Measurements from ENCODE around the gene SIGLEC14.
A peak's percentile ranks its signal among the peaks of the same experiment; 100 is the strongest.

Gene SIGLEC14

GRCh38 chr19:51663650-51664049 lies 17.0 kb upstream of the SIGLEC14 start:
- no peak overlapping the region for H3K9ac ChIP-seq (ENCODE audit: low read length)
- H3K9me3 ChIP-seq (ENCODE audit: low read length), result no peaks in the 10 kb centered on the region
- no peak for TF ChIP-seq CTCF (IDR thresholded peaks at IDR 0.05; ENCODE audit: low read length)
- no peaks in the 10 kb centered on the region for H3F3A ChIP-seq (ENCODE audit: insufficient read depth, low read length)
- H4K20me1 ChIP-seq (ENCODE audit: insufficient read depth, low read length), result no peaks in the 10 kb centered on the region
- no peaks in the 10 kb centered on the region for H3K27me3 ChIP-seq (ENCODE audit: insufficient read depth, low read length)
- no peak overlapping the region for H2AFZ ChIP-seq (ENCODE audit: low read length)
- no peaks in the 10 kb centered on the region for H3K36me3 ChIP-seq (ENCODE audit: insufficient read depth, low read length)
- no peaks in the 10 kb centered on the region for H3K4me1 ChIP-seq (ENCODE audit: insufficient read depth, low read length, severe bottlenecking)
- H3K27ac ChIP-seq (ENCODE audit: low read depth, low read length, poor library complexity, severe bottlenecking), result no peak overlapping the region
- H3K9me2 ChIP-seq (ENCODE audit: low read depth, low read length), result no peaks in the 10 kb centered on the region
- no peak overlapping the region for H3K4me3 ChIP-seq (ENCODE audit: low read depth, low read length, poor library complexity, severe bottlenecking)
- no peak overlapping the region for H3K4me2 ChIP-seq (ENCODE audit: low read length)
- no peaks in the 10 kb centered on the region for H3K79me2 ChIP-seq (ENCODE audit: insufficient read depth, low read length)

- Histone ChIP-seq H3K36me3 (ENCODE audit: insufficient read depth, low read length) (no peaks in the 10 kb centered on the region), H2AFZ (ENCODE audit: low read length) (no peak overlapping the region), H3K4me1 (ENCODE audit: insufficient read depth, low read length, severe bottlenecking) (no peaks in the 10 kb centered on the region), H3K27ac (ENCODE audit: low read depth, low read length, poor library complexity, severe bottlenecking) (no peak overlapping the region), H4K20me1 (ENCODE audit: insufficient read depth, low read length) (no peaks in the 10 kb centered on the region), H3K79me2 (ENCODE audit: insufficient read depth, low read length) (no peaks in the 10 kb centered on the region), H3K9me3 (ENCODE audit: low read length) (no peaks in the 10 kb centered on the region), H3K9me2 (ENCODE audit: low read depth, low read length) (no peaks in the 10 kb centered on the region), H3K4me3 (ENCODE audit: low read depth, low read length, poor library complexity, severe bottlenecking) (no peak overlapping the region), H3K9ac (ENCODE audit: low read length) (no peak overlapping the region), H3F3A (ENCODE audit: insufficient read depth, low read length) (no peaks in the 10 kb centered on the region), H3K27me3 (ENCODE audit: insufficient read depth, low read length) (no peaks in the 10 kb centered on the region), H3K4me2 (ENCODE audit: low read length) (no peak overlapping the region)
- peak; percentile 50 for TF ChIP-seq CTCF (IDR thresholded peaks at IDR 0.05; ENCODE audit: low read length)
- TF ChIP-seq EZH2 (IDR thresholded peaks at IDR 0.05; ENCODE audit: borderline replicate concordance, low read length), result no peak
Measured at GRCh38 chr19:51660975-51661600, 14.5 kb upstream of the SIGLEC14 start.

- Histone ChIP-seq H3K27me3 (ENCODE audit: insufficient read depth, low read length) (no peaks in the 10 kb centered on the region), H3K9ac (ENCODE audit: low read length) (no peak overlapping the region)
- TF ChIP-seq CTCF (IDR thresholded peaks at IDR 0.05; ENCODE audit: low read length) (peak; percentile 20; the same call in 1 of the 2 replicates), EZH2 (IDR thresholded peaks at IDR 0.05; ENCODE audit: borderline replicate concordance, low read length) (no peak)
Measured at GRCh38 chr19:51654783-51655182, 8.2 kb upstream of the SIGLEC14 start.

More at GRCh38 chr19:51654783-51655182, 8.2 kb upstream of the SIGLEC14 start:
- Histone ChIP-seq H4K20me1 (ENCODE audit: insufficient read depth, low read length) (no peaks in the 10 kb centered on the region), H3K79me2 (ENCODE audit: insufficient read depth, low read length) (no peaks in the 10 kb centered on the region), H3K9me3 (ENCODE audit: low read length) (no peaks in the 10 kb centered on the region), H3K4me2 (ENCODE audit: low read length) (no peak overlapping the region), H3K9me2 (ENCODE audit: low read depth, low read length) (no peaks in the 10 kb centered on the region), H2AFZ (ENCODE audit: low read length) (no peak overlapping the region), H3K36me3 (ENCODE audit: insufficient read depth, low read length) (no peaks in the 10 kb centered on the region), H3K4me1 (ENCODE audit: insufficient read depth, low read length, severe bottlenecking) (no peaks in the 10 kb centered on the region), H3K4me3 (ENCODE audit: low read depth, low read length, poor library complexity, severe bottlenecking) (no peak overlapping the region), H3K27ac (ENCODE audit: low read depth, low read length, poor library complexity, severe bottlenecking) (no peak overlapping the region), H3F3A (ENCODE audit: insufficient read depth, low read length) (no peaks in the 10 kb centered on the region)
